COR-L47 (cell line): ENCODE measurements around the gene HMGN1.

Experiments used
- DNase-seq: peaks from one replicate; lab custom pipeline; 2025; lab: John Stamatoyannopoulos, UW

Gene HMGN1

DNA sequence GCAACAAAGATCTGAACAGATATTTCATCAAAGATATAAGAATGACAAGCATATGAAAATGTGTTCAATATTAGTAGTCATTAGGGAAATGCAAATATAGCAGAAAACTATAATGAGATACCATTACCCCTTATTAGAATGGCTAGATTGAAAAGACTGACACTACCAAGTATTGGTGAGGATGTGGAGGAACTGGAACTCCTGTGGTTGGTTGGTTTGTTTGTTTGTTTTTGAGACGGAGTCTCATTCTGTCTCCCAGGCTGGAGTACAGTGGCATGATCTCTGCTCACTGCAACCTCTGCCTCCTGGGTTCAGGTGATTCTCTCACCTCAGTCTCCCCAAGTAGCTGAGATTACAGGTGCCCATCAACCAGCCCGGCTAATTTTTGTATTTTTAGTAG is 18.9 kb upstream of the HMGN1 start:
- DNase-seq, result no peak

DNA sequence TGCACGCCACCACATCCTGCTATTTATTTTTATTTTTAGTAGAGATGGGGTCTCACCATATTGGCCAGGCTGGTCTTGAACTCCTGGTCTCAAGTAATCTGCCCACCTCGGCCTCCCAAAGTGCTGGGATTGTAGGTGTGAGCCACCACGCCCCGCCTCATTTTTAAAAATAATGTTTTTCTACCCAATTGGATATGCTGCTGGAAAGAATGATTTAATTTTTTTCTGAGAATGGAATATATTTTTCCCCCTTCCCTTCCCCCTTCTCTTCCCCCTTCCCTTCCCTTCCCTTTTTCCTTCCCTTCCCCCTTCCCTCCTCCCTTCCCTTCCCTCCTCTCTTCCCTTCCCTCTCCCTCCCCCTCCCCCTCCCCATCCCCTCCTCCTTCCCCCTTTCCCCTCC is 17.7 kb upstream of the HMGN1 start:
- no peak for DNase-seq

GRCh38 chr21:39364949-39365348 is 16.1 kb upstream of the HMGN1 start:
- DNase-seq, result no peak

DNA sequence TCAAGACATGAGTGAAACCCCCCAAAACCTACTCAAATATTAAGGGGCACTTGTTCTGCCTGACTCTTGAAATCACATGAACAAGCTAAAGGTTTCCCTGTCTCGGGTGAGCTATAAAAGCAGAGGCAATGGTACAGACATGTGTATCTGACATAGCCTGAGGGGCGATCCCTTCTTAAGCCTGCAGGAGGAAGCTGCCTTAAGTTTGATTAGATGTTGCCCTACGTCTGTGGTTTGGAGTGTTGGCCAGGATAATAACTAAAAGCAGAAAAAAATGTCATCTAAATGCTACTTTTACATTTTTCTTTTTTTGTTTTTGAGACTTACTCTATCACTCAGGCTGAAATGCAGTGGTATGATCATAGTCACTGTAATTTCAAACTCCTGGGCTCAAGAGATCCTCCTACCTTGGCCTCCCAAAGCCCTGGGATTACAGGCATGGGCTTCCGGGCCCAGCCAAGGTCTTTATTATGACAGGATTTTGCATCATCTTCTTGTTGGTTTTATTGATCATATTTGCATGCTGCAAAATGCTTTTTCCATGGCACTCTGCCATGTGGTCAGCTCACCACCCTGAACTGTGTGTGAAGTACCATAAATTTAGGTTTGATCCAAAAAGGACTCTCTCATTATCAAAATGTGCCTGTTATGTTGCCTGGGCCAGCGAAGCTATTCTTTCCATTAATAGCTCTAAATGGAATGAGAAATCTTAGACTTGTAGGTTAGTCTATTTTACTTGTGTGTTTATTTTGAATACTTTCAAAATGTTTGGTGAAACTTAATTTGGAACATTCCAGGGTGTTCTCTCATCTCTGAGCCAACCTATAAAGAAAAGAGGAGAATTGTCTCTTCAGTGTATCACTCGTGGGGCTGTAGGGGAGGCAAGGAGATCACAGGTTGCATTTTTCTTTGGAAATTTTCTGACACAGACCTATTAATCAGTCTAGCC is 15.0 kb upstream of the HMGN1 start:
- DNase-seq, result no peak

GRCh38 chr21:39362733-39363132 is 13.8 kb upstream of the HMGN1 start:
- DNase-seq, result no peak

- no peak for DNase-seq
These were observed 10.5 kb upstream of the HMGN1 start for GRCh38 chr21:39359382-39359781.

- no peak for DNase-seq
These were observed 4.4 kb upstream of the HMGN1 start for GRCh38 chr21:39353295-39353694.

DNA sequence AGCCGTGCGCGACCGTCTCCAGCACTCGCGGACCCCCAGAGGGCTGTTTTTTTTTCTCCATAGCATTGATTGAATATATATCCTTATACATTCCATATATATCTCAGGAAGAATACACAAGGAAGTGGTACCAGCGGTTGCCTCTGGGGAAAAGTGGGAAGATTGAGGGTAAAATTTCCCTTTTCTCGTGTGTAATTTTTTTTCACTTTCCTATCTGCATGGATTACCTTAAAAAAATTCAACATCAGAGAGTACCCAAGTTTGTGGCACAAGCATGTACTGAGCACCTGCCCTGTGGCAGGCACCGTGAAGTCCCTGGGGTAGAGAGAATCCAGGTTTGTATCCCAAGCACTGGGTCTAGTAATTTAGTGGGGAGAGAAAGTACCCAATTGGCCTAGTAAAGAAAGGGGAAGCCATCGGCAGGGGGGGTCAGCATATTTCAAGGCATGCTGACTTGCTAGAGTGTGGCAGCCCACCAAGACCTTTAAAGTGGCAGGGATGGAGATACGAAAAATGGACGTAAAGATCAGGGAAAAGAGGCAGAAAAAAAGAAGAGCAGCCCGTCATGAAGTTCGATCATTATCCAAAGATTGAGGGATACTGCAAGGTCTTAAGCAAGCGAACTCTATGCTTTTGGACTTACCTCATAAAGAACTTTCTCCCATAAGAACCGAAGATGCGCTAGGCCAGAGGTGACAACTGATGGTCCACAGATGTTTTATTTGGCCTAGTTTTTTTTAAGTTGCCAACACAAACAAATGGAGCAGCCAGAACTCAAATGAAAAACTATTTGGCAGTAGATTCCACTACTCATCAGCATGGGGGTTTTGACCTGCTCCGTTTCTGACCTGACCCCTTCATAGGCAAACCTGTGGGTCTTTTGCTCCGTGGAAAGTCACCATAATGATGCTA is 1.5 kb upstream of the HMGN1 start:
- DNase-seq, result no peak

- DNase-seq, result peak; percentile 99
These were observed 564 bp upstream of the HMGN1 start for GRCh38 chr21:39349211-39350093.

DNA sequence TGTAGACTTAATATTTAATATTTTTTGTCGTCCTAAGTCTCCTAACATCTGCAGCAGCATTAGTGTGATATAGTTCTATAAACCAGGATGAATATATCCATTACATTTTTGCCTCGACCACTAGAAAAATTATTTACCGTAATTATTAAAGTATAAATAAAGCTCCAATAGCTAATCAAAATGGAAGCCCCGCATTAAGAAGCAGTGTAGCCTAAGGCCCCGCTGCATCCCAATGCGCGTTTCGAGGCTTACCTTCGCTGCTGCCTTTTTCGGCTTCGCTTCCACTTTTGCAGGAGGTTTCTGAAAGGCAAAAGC is 891 bp downstream of the HMGN1 start:
- no peak for DNase-seq

DNA sequence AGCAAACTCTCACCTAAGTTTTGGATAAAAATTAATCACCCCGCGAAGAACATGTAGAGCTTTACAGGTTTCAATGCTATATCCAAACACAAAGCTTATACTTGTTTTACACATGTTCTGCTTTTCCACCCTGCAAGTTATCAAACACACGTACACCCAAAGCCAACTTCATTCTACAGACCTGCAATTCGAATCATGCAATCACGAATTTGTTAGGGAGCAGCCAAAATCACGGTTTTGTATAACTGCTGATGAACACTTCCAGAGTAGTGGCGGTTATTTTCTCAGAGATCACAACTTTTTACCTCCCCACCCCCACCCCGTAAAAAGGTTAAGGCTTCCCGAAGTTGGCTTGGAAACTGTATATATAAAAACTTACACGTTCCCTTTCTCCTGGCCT is 1.4 kb downstream of the HMGN1 start:
- no peak for DNase-seq

DNA sequence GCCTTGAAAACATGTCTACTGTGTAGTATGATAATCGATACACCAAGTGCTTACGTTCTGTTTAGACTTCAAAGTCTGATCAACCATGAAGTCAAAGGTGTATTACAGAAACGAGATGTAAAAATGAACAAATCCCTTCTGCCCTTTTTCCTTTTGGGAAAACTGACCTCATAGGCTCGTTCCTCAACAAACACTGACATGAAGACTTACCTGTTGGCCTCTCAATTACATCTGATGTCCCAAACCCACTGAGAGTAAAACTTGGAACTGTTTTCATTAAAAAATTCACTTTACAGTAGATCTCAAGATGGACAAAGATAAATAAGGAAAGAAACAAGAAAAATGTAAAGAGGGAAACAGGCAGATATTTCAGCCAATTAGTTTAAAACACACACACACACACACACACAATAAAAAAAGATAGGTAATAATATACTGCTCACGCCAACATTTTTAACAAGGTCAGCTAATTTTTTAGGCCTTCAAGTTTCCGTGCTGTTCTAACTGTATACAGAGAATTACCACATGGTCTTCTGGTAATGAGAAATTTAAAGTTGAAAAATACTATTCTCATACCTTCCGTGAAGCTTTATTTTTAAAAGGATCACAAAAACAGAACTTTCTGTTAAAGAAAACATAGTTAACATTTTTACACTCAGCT is 2.1 kb downstream of the HMGN1 start:
- no peak for DNase-seq

DNA sequence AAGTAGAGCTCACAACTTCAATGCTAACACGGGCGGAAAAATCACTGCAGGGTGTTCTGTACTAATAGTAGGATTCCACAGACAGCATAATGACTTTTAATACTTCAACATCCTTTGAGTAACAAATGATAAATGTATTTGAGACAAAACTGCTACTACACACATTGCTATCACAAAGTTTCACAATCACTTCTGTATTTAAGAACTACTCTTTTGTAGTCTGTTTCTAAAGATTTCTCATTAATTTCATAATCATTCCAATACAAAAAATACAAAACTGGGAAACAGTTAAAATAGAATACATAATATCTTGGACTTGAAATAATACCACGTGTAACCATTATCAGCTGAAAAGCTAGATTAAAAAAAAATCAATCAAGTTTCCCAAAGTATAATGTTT is 2.7 kb downstream of the HMGN1 start:
- no peak for DNase-seq

DNA sequence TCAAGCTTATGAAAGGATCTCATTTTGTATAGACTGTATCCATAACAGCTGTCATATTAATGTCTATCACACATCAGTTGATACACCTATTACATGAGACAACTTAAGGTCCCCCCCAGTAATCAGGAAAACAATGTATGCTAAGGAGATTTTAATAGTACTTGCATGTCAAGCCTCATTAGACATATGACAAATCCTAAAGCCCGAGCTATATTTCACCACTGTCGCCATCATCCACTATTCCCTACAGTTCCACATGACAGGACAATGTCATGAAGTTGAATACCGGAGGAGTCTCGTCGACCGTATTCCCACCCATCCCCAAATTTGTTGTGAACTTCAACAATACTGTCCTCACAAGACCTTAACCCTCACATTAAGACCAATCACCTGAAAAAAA is 3.4 kb downstream of the HMGN1 start:
- DNase-seq, result no peak

DNA sequence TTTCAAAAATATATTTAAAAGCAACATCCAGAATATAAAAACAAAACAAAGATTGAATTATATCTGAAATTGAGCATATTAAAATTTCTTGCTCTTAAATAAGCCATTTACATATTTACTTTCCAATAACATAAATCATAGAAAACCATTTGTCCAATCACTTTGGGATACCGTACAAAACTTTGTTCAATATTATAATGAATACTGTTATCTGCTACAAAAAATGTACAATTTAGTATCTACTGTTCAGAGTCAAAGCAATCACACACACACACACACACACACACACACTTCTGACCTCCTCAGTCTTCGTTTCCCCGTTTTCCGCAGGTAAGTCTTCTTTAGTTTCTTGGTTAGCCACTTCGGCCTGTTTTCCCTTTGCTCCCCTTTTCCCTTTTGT is 4.0 kb downstream of the HMGN1 start:
- DNase-seq, result no peak

GRCh38 chr21:39341249-39341923 is 7.5 kb downstream of the HMGN1 start:
- DNase-seq, result no peak

GRCh38 chr21:39340687-39341086 is 8.2 kb downstream of the HMGN1 start:
- no peak for DNase-seq

GRCh38 chr21:39339231-39339630 is 9.7 kb downstream of the HMGN1 start:
- no peak for DNase-seq

DNA sequence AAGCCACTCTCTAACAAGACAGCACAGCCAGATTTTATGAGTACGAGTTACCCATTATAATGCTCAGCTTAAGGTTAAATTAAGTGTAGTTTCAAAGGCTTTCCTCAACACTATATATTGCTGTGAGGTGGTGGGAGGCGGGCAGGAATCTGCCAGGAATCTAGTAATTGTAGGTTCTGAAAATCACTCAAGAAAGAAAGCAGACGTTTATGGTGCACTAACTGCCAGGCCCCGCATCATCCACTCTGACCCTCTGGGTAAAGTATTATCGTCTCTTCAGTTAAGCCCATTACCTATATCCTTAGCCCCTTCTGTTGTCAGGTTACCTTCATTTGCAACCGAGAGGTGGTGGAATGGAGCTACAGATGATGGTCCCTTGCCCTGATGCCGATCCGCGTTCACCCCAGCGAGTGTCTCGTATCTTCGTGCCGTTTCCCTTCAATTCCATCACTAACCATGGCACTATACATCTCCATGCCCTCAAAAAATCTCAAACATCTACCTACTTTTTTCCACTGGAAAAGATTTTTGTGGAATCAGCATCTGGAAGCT is 12.4 kb downstream of the HMGN1 start:
- DNase-seq, result no peak

- DNase-seq, result no peak
These were observed 14.3 kb downstream of the HMGN1 start for GRCh38 chr21:39334611-39335010.

DNA sequence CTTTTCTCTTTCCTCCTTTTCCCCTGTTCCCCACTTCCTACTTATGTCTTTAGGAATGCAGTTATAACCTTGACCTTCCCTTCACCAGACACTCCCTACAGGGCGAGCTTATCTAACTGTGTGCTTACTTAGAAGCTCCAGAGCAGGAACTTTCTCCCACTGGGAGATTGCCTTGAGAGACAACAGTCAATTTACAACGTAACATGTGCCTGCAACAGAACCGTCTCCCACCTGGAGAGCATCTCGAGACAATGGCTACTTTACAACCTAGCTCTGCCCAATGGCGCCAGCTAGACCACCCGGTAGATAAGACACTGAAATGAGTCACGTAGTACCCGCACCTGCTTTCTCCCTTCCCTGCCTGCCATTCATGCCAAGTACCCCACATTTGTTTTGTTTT is 16.7 kb downstream of the HMGN1 start:
- DNase-seq, result no peak
